ENCODE data around the gene PTPRO. TPM values are rescaled to one million over a fixed set of nuclear protein-coding genes. Genes with fewer than 3 reads are reported as not detected.

PTPRO gene
- total and polyA plus RNA-seq, 5 donors from 2014 or later, result 0.88 to 2.9 (median 1.6) TPM

DNA sequence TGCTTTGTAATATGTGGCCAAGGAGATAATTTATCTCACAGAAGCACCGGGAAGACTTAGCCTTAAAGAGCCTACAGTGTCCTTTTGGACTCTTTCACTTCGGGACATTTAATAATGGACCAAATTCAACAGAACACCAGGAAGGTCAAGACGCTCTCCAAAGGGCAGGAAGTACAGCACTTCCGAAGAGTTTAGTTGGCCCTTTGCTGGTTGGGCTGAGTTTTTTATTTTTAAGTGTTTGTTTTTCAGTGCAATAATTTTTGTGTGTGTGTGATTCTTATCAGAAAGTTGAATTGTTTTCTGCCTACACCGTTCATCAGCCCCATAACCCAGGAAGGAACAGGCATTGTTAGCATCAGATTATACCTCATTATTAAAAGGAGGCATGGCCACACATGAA is 273.9 kb downstream of the PTPRO start:
- no peak for ATAC-seq (ENCODE audit: low read depth in 2 of 2)

DNA sequence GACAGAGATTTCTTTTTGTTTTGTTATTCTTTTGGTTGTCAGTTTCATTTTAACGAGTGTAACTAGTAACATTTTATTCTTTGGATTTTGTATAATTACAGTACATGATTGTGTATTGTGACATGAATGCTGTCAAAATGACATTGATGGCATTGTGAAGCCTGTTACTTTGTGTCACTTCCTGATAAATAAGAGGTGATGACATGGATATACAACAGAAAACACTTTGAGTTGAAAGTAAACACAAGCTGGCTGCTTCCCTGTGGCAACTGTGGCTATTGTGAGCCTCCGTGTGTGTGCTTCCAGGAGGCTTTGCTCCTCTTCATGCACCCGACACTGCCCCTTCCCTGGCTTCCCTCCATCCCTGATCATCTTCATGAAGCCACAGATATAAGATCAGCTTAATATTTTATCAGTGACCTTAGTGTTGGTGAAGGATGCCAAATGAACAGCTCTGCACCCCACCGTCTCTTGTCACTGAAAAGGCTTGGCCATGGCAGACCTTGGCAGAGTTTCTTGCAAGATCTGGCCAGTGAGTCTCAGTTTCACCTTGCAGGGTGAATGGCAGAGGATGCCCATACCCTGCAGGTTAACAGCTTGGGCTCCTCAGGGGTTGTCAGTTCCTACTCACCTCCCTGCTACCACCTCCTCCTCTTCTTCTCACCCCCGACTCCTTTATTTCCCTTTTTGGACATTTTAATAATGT is 275.0 kb downstream of the PTPRO start:
- no peaks in the 10 kb centered on the region for H3K4me1 ChIP-seq (ENCODE audit: control insufficient read depth, insufficient read depth, low read length, poor library complexity, severe bottlenecking)
- no peak for ATAC-seq (ENCODE audit: low read depth in 2 of 2)
- H3K4me3 Mint-ChIP-seq, result no peak overlapping the region

More for the DNA sequence above, 273.9 kb downstream of the PTPRO start:
- no peak for DNase-seq
- H3K9me3 Mint-ChIP-seq, result no peaks in the 10 kb centered on the region
- H3K36me3 Mint-ChIP-seq, result peaks cover 4% of the 10 kb centered on the region
- Histone ChIP-seq H3K27me3 (ENCODE audit: control insufficient read depth, insufficient read depth, low read length) (no peaks in the 10 kb centered on the region), H3K9me3 (ENCODE audit: control insufficient read depth in 2 of 2, low read length in 2 of 2) (no peaks in the 10 kb centered on the region), H3K27ac (ENCODE audit: insufficient read depth, low read length, poor library complexity, severe bottlenecking) (no peak overlapping the region), H3K36me3 (ENCODE audit: control insufficient read depth, insufficient read depth, low read length) (no peaks in the 10 kb centered on the region), H3K4me1 (ENCODE audit: control insufficient read depth, insufficient read depth, low read length, poor library complexity, severe bottlenecking) (no peaks in the 10 kb centered on the region), H3K4me3 (ENCODE audit: low read depth, low read length) (no peak overlapping the region)
- no peak overlapping the region for H3K4me3 Mint-ChIP-seq
- H3K27ac Mint-ChIP-seq, result peak overlapping the region in 1 of 3 donors; percentile 27
- H3K27me3 Mint-ChIP-seq, result no peaks in the 10 kb centered on the region
- no peaks in the 10 kb centered on the region for H3K4me1 Mint-ChIP-seq

DNA sequence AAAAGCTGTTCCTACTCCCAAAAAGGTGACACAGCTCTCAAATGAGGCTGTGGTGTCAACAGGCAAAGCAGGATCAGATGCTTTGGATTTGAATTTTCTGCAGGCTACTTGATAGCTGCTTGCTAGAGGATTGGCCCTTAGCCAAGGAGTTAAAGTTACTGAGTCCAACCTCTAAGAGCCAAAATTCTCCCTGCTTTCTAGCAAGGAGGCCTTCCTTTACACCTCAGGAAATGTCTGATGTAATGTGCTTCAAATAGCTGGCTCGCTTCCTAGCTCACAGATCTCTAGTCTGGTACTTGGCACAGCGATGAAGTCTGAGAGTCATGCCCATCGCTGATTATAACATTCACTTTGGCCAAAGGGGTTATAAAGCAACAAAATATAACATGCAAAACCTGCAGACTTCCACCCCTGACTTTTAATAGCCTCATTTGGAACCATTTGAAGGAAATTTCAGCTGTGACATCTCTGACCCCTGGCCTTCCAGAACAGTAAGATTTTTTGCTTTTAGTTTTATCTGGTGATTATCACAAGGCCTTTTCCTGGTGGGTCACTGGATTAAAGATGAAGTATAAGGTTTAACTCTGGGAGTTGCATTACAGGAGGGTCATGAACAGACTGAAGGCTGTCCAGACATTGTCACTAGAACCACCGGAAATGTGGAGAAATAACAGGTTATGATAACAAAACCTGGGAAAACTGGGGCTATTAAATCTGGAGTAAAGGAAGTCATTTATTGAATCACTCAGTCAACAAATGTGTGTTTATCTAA is 277.1 kb downstream of the PTPRO start:
- Histone ChIP-seq H3K36me3 (ENCODE audit: control insufficient read depth, insufficient read depth, low read length) (no peaks in the 10 kb centered on the region), H3K4me1 (ENCODE audit: control insufficient read depth, insufficient read depth, low read length, poor library complexity, severe bottlenecking) (no peaks in the 10 kb centered on the region), H3K27ac (ENCODE audit: insufficient read depth, low read length, poor library complexity, severe bottlenecking) (no peak overlapping the region), H3K4me3 (ENCODE audit: low read depth, low read length) (no peak overlapping the region), H3K27me3 (ENCODE audit: control insufficient read depth, insufficient read depth, low read length) (no peaks in the 10 kb centered on the region), H3K9me3 (ENCODE audit: control insufficient read depth in 2 of 2, low read length in 2 of 2) (no peaks in the 10 kb centered on the region)
- Mint-ChIP-seq H3K4me3 (no peak overlapping the region), H3K27ac (no peak overlapping the region), H3K9me3 (no peaks in the 10 kb centered on the region), H3K4me1 (no peaks in the 10 kb centered on the region), H3K27me3 (no peaks in the 10 kb centered on the region), H3K36me3 (peaks cover 4% of the 10 kb centered on the region)
- DNase-seq (no peak), ATAC-seq (ENCODE audit: low read depth in 2 of 2) (no peak)

More for the DNA sequence above, 275.0 kb downstream of the PTPRO start:
- Mint-ChIP-seq H3K4me1 (no peaks in the 10 kb centered on the region), H3K36me3 (peaks cover 4% of the 10 kb centered on the region), H3K9me3 (no peaks in the 10 kb centered on the region), H3K27ac (no peak overlapping the region), H3K27me3 (no peaks in the 10 kb centered on the region)
- Histone ChIP-seq H3K27me3 (ENCODE audit: control insufficient read depth, insufficient read depth, low read length) (no peaks in the 10 kb centered on the region), H3K9me3 (ENCODE audit: control insufficient read depth in 2 of 2, low read length in 2 of 2) (no peaks in the 10 kb centered on the region), H3K4me3 (ENCODE audit: low read depth, low read length) (no peak overlapping the region), H3K36me3 (ENCODE audit: control insufficient read depth, insufficient read depth, low read length) (no peaks in the 10 kb centered on the region), H3K27ac (ENCODE audit: insufficient read depth, low read length, poor library complexity, severe bottlenecking) (no peak overlapping the region)
- no peak for DNase-seq

DNA sequence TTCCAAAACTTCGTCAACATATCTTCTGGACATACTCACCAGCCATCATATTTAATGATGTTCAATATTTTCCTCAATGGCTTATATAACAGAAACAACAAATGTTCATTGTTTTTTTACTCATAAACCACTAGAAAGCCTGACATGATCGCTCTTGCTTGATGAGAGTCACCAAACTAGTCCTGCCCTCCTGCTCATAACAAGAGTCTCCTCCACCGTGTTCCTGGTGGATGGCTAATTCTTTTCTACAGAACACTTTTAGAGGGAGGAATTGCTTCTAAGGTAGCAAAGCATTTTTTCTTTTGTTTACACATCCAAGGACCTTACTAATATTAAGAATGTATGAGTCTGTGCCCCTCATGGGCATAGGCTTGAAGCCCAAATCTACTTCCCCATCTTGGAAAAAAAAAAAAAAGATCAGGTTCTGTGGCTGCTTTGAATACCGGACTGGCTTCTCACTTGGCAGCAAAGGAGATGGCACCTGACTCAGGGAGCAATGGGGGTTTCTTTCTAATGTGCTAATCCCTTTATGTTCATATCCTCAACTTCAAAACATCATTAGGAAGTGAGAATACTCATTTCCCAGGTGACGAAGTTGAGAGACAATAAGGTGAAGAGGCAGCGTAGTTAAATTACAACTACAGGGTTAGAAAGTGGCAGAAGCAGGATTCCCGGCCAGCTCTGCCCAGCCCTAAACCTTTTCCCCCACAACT is 278.1 kb downstream of the PTPRO start:
- Mint-ChIP-seq H3K9me3 (no peaks in the 10 kb centered on the region), H3K4me1 (no peaks in the 10 kb centered on the region), H3K36me3 (peaks cover 3% of the 10 kb centered on the region), H3K27ac (no peak overlapping the region), H3K27me3 (no peaks in the 10 kb centered on the region), H3K4me3 (no peak overlapping the region)
- Histone ChIP-seq H3K4me1 (ENCODE audit: control insufficient read depth, insufficient read depth, low read length, poor library complexity, severe bottlenecking) (no peaks in the 10 kb centered on the region), H3K4me3 (ENCODE audit: low read depth, low read length) (no peak overlapping the region), H3K9me3 (ENCODE audit: control insufficient read depth in 2 of 2, low read length in 2 of 2) (no peaks in the 10 kb centered on the region), H3K36me3 (ENCODE audit: control insufficient read depth, insufficient read depth, low read length) (no peaks in the 10 kb centered on the region), H3K27ac (ENCODE audit: insufficient read depth, low read length, poor library complexity, severe bottlenecking) (no peak overlapping the region), H3K27me3 (ENCODE audit: control insufficient read depth, insufficient read depth, low read length) (no peaks in the 10 kb centered on the region)
- no peak for ATAC-seq (ENCODE audit: low read depth in 2 of 2)
- DNase-seq, result no peak

DNA sequence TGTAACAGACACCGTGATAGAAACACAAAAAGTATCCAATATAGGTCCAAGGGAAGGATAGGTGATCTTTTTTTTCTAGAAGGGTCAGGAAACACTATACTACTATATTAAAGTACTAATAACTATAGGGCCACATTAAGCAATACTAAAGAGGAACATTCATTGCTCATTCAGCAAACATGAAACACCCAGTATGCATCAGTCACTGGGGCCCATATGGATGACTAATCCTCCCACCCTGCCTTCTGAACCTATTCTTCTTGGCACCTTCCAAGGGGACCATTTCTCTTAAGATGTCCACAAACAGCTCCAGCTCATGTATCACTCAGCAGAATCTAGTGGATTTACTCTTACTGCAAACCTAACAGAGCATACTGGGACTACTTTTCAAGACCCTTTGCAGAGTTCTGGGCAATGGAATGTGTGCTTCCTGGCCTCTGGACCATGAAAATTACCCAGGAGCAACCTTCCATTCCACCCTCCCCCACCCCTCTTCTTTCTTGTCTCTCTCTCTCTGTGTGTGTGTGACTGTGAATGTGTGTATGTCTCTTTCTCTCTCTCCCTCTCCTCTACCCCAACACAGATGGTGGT is 279.0 kb downstream of the PTPRO start:
- Histone ChIP-seq H3K27ac (ENCODE audit: insufficient read depth, low read length, poor library complexity, severe bottlenecking) (no peak overlapping the region), H3K4me3 (ENCODE audit: low read depth, low read length) (no peak overlapping the region), H3K9me3 (ENCODE audit: control insufficient read depth in 2 of 2, low read length in 2 of 2) (no peaks in the 10 kb centered on the region), H3K4me1 (ENCODE audit: control insufficient read depth, insufficient read depth, low read length, poor library complexity, severe bottlenecking) (no peaks in the 10 kb centered on the region), H3K27me3 (ENCODE audit: control insufficient read depth, insufficient read depth, low read length) (no peaks in the 10 kb centered on the region), H3K36me3 (ENCODE audit: control insufficient read depth, insufficient read depth, low read length) (no peaks in the 10 kb centered on the region)
- Mint-ChIP-seq H3K27ac (no peak overlapping the region), H3K4me1 (no peaks in the 10 kb centered on the region), H3K36me3 (no peaks in the 10 kb centered on the region), H3K9me3 (no peaks in the 10 kb centered on the region), H3K4me3 (no peak overlapping the region), H3K27me3 (no peaks in the 10 kb centered on the region)
- DNase-seq, result no peak
- ATAC-seq (ENCODE audit: low read depth in 2 of 2), result no peak

DNA sequence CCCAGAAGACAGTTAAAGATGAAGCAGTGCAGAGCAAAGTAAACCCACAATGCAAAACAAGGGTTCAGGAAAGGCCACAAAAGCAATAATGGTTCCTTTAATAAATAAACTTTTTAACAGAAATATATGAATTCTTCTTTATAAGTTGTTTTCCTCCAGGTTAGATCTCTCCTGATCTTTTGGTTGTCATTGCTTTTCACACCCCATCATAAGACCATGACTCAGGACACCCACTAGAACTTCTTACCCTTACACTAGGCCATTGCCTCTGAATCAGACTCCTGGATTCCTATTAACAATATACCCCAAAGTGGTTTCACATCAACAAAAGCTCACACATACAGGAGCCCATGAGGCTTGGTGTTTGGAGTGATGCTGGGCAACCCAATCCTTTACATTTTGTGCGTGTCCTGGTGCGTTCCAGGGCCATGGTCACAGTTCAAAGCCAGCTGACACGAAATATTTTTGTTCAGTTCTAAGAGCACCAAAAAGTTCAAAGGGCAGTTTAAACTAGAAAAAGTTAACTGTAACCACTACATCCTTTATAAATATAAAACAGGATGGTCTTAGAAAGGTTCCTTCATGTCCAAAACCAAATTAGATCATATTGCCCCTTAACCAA is 279.9 kb downstream of the PTPRO start:
- no peaks in the 10 kb centered on the region for H3K4me1 Mint-ChIP-seq
- no peaks in the 10 kb centered on the region for H3K27me3 Mint-ChIP-seq
- DNase-seq (no peak), ATAC-seq (ENCODE audit: low read depth in 2 of 2) (no peak)
- Histone ChIP-seq H3K4me1 (ENCODE audit: control insufficient read depth, insufficient read depth, low read length, poor library complexity, severe bottlenecking) (no peaks in the 10 kb centered on the region), H3K27ac (ENCODE audit: insufficient read depth, low read length, poor library complexity, severe bottlenecking) (no peak overlapping the region), H3K36me3 (ENCODE audit: control insufficient read depth, insufficient read depth, low read length) (no peaks in the 10 kb centered on the region), H3K4me3 (ENCODE audit: low read depth, low read length) (no peak overlapping the region), H3K9me3 (ENCODE audit: control insufficient read depth in 2 of 2, low read length in 2 of 2) (no peaks in the 10 kb centered on the region), H3K27me3 (ENCODE audit: control insufficient read depth, insufficient read depth, low read length) (no peaks in the 10 kb centered on the region)
- H3K4me3 Mint-ChIP-seq, result no peak overlapping the region
- no peak overlapping the region for H3K27ac Mint-ChIP-seq
- no peaks in the 10 kb centered on the region for H3K9me3 Mint-ChIP-seq
- H3K36me3 Mint-ChIP-seq, result no peaks in the 10 kb centered on the region

DNA sequence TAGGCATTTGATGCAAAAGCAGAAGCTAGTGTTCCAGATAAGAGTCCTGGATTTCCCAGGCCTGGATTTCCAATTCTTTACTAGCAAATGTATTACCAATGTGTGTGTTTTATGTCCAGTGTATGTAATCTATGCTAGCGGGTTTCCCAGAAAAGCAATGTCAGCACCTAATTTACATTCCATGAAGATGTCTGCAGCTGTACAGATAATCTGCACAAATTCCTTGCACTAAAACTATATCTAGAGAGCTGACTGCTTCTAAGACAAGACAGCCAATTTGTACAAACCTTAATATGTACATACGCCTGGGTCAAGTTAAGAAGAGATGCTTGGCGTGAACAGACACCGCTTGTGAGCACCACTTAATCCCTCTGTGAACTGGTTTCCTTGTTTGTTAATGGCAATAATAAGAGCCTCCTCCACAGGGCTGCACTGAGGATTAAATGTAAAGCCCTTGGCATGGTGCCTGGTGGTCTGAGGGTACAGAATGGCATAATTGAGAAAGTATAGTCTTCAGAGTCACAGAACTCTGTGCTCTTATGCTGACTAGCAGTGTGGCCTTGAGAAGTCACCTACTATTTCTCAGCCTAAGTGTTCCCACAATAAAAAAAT is 281.3 kb downstream of the PTPRO start:
- Histone ChIP-seq H3K36me3 (ENCODE audit: control insufficient read depth, insufficient read depth, low read length) (no peaks in the 10 kb centered on the region), H3K4me3 (ENCODE audit: low read depth, low read length) (no peak overlapping the region), H3K9me3 (ENCODE audit: control insufficient read depth in 2 of 2, low read length in 2 of 2) (no peaks in the 10 kb centered on the region), H3K27ac (ENCODE audit: insufficient read depth, low read length, poor library complexity, severe bottlenecking) (no peak overlapping the region), H3K27me3 (ENCODE audit: control insufficient read depth, insufficient read depth, low read length) (no peaks in the 10 kb centered on the region), H3K4me1 (ENCODE audit: control insufficient read depth, insufficient read depth, low read length, poor library complexity, severe bottlenecking) (no peaks in the 10 kb centered on the region)
- DNase-seq (no peak), ATAC-seq (ENCODE audit: low read depth in 2 of 2) (no peak)
- H3K27ac Mint-ChIP-seq, result no peak overlapping the region
- H3K36me3 Mint-ChIP-seq, result no peaks in the 10 kb centered on the region
- no peak overlapping the region for H3K4me3 Mint-ChIP-seq
- H3K27me3 Mint-ChIP-seq, result no peaks in the 10 kb centered on the region
- no peaks in the 10 kb centered on the region for H3K9me3 Mint-ChIP-seq
- no peaks in the 10 kb centered on the region for H3K4me1 Mint-ChIP-seq

Measured in CD4-positive, CD25-positive, alpha-beta regulatory T cell (primary cell).